Measurements from ENCODE around the gene TBR1.
A peak's percentile ranks its signal among the peaks of the same experiment; 100 is the strongest.

TBR1 gene

GRCh38 chr2:161418275-161418714, 2.2 kb downstream of the TBR1 start:
- no peaks in the 10 kb centered on the region for H3K9me3 ChIP-seq (ENCODE audit: low read length)
- no peaks in the 10 kb centered on the region for H3K36me3 ChIP-seq (ENCODE audit: insufficient read depth, low read length)
- H2AFZ ChIP-seq (ENCODE audit: low read depth, low read length): peak overlapping the region; percentile 31
- H3K4me3 ChIP-seq (ENCODE audit: low read length): no peak overlapping the region
- peaks cover 83% of the 10 kb centered on the region for H3K27me3 ChIP-seq (ENCODE audit: insufficient read depth, low read length)
- H3K4me1 ChIP-seq (ENCODE audit: insufficient read depth, low read length): peaks cover 24% of the 10 kb centered on the region

- Histone ChIP-seq H3K36me3 (ENCODE audit: insufficient read depth, low read length) (no peaks in the 10 kb centered on the region), H2AFZ (ENCODE audit: low read depth, low read length) (peak overlapping the region; percentile 31), H3K27me3 (ENCODE audit: insufficient read depth, low read length) (peaks cover 90% of the 10 kb centered on the region), H3K9me3 (ENCODE audit: low read length) (no peaks in the 10 kb centered on the region), H3K4me3 (ENCODE audit: low read length) (peak overlapping the region; percentile 9), H3K4me1 (ENCODE audit: insufficient read depth, low read length) (peaks cover 18% of the 10 kb centered on the region)
Measured at GRCh38 chr2:161418715-161419637, 2.9 kb downstream of the TBR1 start.

GRCh38 chr2:161419638-161420190, 3.6 kb downstream of the TBR1 start:
- Histone ChIP-seq H3K4me3 (ENCODE audit: low read length) (no peak overlapping the region), H2AFZ (ENCODE audit: low read depth, low read length) (no peak overlapping the region), H3K36me3 (ENCODE audit: insufficient read depth, low read length) (no peaks in the 10 kb centered on the region), H3K4me1 (ENCODE audit: insufficient read depth, low read length) (peaks cover 18% of the 10 kb centered on the region), H3K27me3 (ENCODE audit: insufficient read depth, low read length) (peaks cover 97% of the 10 kb centered on the region), H3K9me3 (ENCODE audit: low read length) (no peaks in the 10 kb centered on the region)

- no peaks in the 10 kb centered on the region for H3K9me3 ChIP-seq (ENCODE audit: low read length)
- no peak overlapping the region for H3K4me3 ChIP-seq (ENCODE audit: low read length)
- H3K36me3 ChIP-seq (ENCODE audit: insufficient read depth, low read length): no peaks in the 10 kb centered on the region
- peaks cover 99% of the 10 kb centered on the region for H3K27me3 ChIP-seq (ENCODE audit: insufficient read depth, low read length)
- no peak overlapping the region for H2AFZ ChIP-seq (ENCODE audit: low read depth, low read length)
- peaks cover 11% of the 10 kb centered on the region for H3K4me1 ChIP-seq (ENCODE audit: insufficient read depth, low read length)
Measured at GRCh38 chr2:161420406-161421074, 4.4 kb downstream of the TBR1 start.

GRCh38 chr2:161421686-161422085, 5.6 kb downstream of the TBR1 start:
- peaks cover 6% of the 10 kb centered on the region for H3K9me3 ChIP-seq (ENCODE audit: low read length)
- peaks cover 3% of the 10 kb centered on the region for H3K4me1 ChIP-seq (ENCODE audit: insufficient read depth, low read length)
- H3K4me3 ChIP-seq (ENCODE audit: low read length): no peak overlapping the region
- H3K36me3 ChIP-seq (ENCODE audit: insufficient read depth, low read length): no peaks in the 10 kb centered on the region
- H2AFZ ChIP-seq (ENCODE audit: low read depth, low read length): no peak overlapping the region
- peaks cover 99% of the 10 kb centered on the region for H3K27me3 ChIP-seq (ENCODE audit: insufficient read depth, low read length)

GRCh38 chr2:161422816-161423403, 6.8 kb downstream of the TBR1 start:
- Histone ChIP-seq H3K36me3 (ENCODE audit: insufficient read depth, low read length) (no peaks in the 10 kb centered on the region), H3K27me3 (ENCODE audit: insufficient read depth, low read length) (peaks cover 98% of the 10 kb centered on the region), H2AFZ (ENCODE audit: low read depth, low read length) (peak overlapping the region; percentile 56), H3K4me3 (ENCODE audit: low read length) (peak overlapping the region; percentile 26), H3K4me1 (ENCODE audit: insufficient read depth, low read length) (peaks cover 2% of the 10 kb centered on the region), H3K9me3 (ENCODE audit: low read length) (peaks cover 10% of the 10 kb centered on the region)

GRCh38 chr2:161423421-161424393, 7.6 kb downstream of the TBR1 start:
- Histone ChIP-seq H3K4me3 (ENCODE audit: low read length) (peak overlapping the region; percentile 26), H3K4me1 (ENCODE audit: insufficient read depth, low read length) (peaks cover 2% of the 10 kb centered on the region), H3K9me3 (ENCODE audit: low read length) (peaks cover 10% of the 10 kb centered on the region)

GRCh38 chr2:161424394-161424769, 8.3 kb downstream of the TBR1 start:
- H3K36me3 ChIP-seq (ENCODE audit: insufficient read depth, low read length): no peaks in the 10 kb centered on the region
- H3K4me1 ChIP-seq (ENCODE audit: insufficient read depth, low read length): no peaks in the 10 kb centered on the region
- H3K4me3 ChIP-seq (ENCODE audit: low read length): no peak overlapping the region
- H2AFZ ChIP-seq (ENCODE audit: low read depth, low read length): peak overlapping the region; percentile 56
- peaks cover 10% of the 10 kb centered on the region for H3K9me3 ChIP-seq (ENCODE audit: low read length)
- H3K27me3 ChIP-seq (ENCODE audit: insufficient read depth, low read length): peaks cover 100% of the 10 kb centered on the region

More at GRCh38 chr2:161423421-161424393, 7.6 kb downstream of the TBR1 start:
- H3K27me3 ChIP-seq (ENCODE audit: insufficient read depth, low read length): peaks cover 100% of the 10 kb centered on the region
- H2AFZ ChIP-seq (ENCODE audit: low read depth, low read length): peak overlapping the region; percentile 56
- H3K36me3 ChIP-seq (ENCODE audit: insufficient read depth, low read length): no peaks in the 10 kb centered on the region

GRCh38 chr2:161424891-161425727, 9.0 kb downstream of the TBR1 start:
- Histone ChIP-seq H3K4me1 (ENCODE audit: insufficient read depth, low read length) (no peaks in the 10 kb centered on the region), H3K36me3 (ENCODE audit: insufficient read depth, low read length) (no peaks in the 10 kb centered on the region), H3K9me3 (ENCODE audit: low read length) (peaks cover 10% of the 10 kb centered on the region), H3K27me3 (ENCODE audit: insufficient read depth, low read length) (peaks cover 96% of the 10 kb centered on the region), H3K4me3 (ENCODE audit: low read length) (no peak overlapping the region), H2AFZ (ENCODE audit: low read depth, low read length) (no peak overlapping the region)

GRCh38 chr2:161425728-161426454, 9.8 kb downstream of the TBR1 start:
- peaks cover 94% of the 10 kb centered on the region for H3K27me3 ChIP-seq (ENCODE audit: insufficient read depth, low read length)
- H3K4me3 ChIP-seq (ENCODE audit: low read length): no peak overlapping the region
- H2AFZ ChIP-seq (ENCODE audit: low read depth, low read length): no peak overlapping the region
- no peaks in the 10 kb centered on the region for H3K4me1 ChIP-seq (ENCODE audit: insufficient read depth, low read length)
- H3K36me3 ChIP-seq (ENCODE audit: insufficient read depth, low read length): no peaks in the 10 kb centered on the region
- peaks cover 10% of the 10 kb centered on the region for H3K9me3 ChIP-seq (ENCODE audit: low read length)

GRCh38 chr2:161426455-161426921, 10.4 kb downstream of the TBR1 start:
- Histone ChIP-seq H3K4me1 (ENCODE audit: insufficient read depth, low read length) (no peaks in the 10 kb centered on the region), H2AFZ (ENCODE audit: low read depth, low read length) (no peak overlapping the region), H3K4me3 (ENCODE audit: low read length) (no peak overlapping the region), H3K36me3 (ENCODE audit: insufficient read depth, low read length) (no peaks in the 10 kb centered on the region), H3K27me3 (ENCODE audit: insufficient read depth, low read length) (peaks cover 92% of the 10 kb centered on the region), H3K9me3 (ENCODE audit: low read length) (peaks cover 10% of the 10 kb centered on the region)

All from neuron (in vitro differentiated cells).